HS-5 (cell line): ENCODE results near the gene TBCD.

Source experiments
- DNase-seq: peaks from one replicate; pipeline ENCODE4 v3.0.0-alpha.2; 2012; ENCODE audit warnings: low read depth

TBCD gene

GRCh38 chr17:82810644-82811430, 59.0 kb downstream of the TBCD start:
- no peak for DNase-seq

GRCh38 chr17:82812058-82812457, 60.2 kb downstream of the TBCD start:
- DNase-seq, result no peak

- DNase-seq, result no peak
Measured at GRCh38 chr17:82812601-82813000, 60.7 kb downstream of the TBCD start.

- DNase-seq, result no peak
Measured at GRCh38 chr17:82813299-82814051, 61.6 kb downstream of the TBCD start.

GRCh38 chr17:82814834-82815233, 63.0 kb downstream of the TBCD start:
- DNase-seq, result no peak

- no peak for DNase-seq
Measured at GRCh38 chr17:82815354-82815753, 63.5 kb downstream of the TBCD start.

- no peak for DNase-seq
Measured at GRCh38 chr17:82815790-82816305, 64.0 kb downstream of the TBCD start.

- no peak for DNase-seq
Measured at GRCh38 chr17:82816358-82816757, 64.5 kb downstream of the TBCD start.

GRCh38 chr17:82817947-82818346, 66.1 kb downstream of the TBCD start:
- no peak for DNase-seq

- DNase-seq, result no peak
Measured at GRCh38 chr17:82820278-82821251, 68.7 kb downstream of the TBCD start.

- no peak for DNase-seq
Measured at GRCh38 chr17:82821554-82821953, 69.7 kb downstream of the TBCD start.

GRCh38 chr17:82822281-82822680, 70.4 kb downstream of the TBCD start:
- DNase-seq, result no peak

GRCh38 chr17:82823004-82823403, 71.1 kb downstream of the TBCD start:
- no peak for DNase-seq

GRCh38 chr17:82825540-82826124, 73.8 kb downstream of the TBCD start:
- no peak for DNase-seq

GRCh38 chr17:82826211-82826610, 74.3 kb downstream of the TBCD start:
- DNase-seq, result no peak

GRCh38 chr17:82826956-82827355, 75.1 kb downstream of the TBCD start:
- no peak for DNase-seq

- no peak for DNase-seq
Measured at GRCh38 chr17:82828875-82829487, 77.1 kb downstream of the TBCD start.

- no peak for DNase-seq
Measured at GRCh38 chr17:82830249-82830661, 78.4 kb downstream of the TBCD start.

GRCh38 chr17:82831041-82831817, 79.4 kb downstream of the TBCD start:
- DNase-seq, result no peak

- no peak for DNase-seq
Measured at GRCh38 chr17:82831818-82832200, 79.9 kb downstream of the TBCD start.
